HG03558 (cell line): ENCODE results near the gene FAM13B.
"Not testable (repeated sequence)": the region's sequence is repeated elsewhere in the genome, so short reads cannot be mapped to it uniquely, and the experiment has no call there.

ENCODE experiments used
- ATAC-seq: cut with Tn5 transposase; IDR thresholded peaks from one replicate; pipeline ENCODE4 v1.9.1; 2021; ENCODE audit warnings: moderate number of reproducible peaks; ENCODE audit not compliant: unreplicated experiment; ENCODE audit errors: extremely low read depth

Gene FAM13B

DNA sequence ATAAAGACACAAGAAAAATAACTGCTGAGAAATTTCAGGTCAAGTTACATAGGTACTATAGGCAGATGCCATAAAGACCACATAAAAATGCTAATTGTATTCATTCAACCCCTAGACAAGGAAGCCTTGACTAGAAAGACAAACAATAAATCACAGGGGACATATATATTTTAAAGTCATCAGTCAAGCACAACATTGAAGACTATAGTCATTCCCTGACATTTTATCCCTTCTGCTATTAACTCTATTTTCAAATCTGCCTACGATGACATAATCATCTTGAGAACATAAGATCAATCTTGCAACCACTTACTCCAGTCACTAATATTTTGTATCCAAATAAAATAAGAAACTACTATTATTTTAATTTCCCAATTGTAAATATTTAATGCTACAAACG is 38.3 kb downstream of the FAM13B start:
- ATAC-seq: no peak

DNA sequence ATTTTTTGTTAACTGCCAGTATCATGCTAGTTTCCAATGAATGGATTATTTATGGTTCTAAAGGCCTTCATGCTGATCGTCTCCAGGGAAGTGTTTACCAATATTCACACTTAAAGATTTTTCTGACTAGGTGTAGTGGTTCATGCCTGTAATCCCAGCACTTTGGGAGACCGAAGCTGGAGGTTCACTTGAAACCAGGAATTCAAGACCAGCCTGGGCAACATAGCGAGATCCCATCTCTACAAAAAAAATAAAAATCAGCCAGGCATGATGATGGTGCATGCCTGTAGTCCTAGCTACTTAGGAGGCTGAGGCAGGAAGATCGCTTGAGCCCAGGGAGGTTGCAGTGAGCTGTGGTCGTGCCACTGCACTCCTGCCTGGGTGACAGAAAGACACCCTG is 43.5 kb downstream of the FAM13B start:
- no peak for ATAC-seq

DNA sequence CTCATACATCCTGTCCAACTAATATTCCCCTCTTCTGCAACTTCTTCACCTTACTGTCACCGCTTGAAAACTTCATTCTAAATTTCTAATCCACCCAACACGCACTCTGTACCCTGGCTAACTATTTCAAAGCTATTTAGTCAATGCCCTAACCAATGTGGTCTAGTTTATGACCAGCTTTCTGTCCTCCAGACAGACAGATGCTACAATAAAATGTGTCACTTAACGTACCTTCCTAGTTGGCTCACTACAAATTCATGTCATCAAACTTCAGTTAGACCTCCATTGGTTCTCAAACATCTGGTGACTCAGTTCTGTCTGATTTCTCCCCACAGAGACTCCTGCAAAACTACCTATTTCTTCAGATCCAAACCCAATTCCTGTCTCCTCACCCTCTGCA is 57.7 kb downstream of the FAM13B start:
- no peak for ATAC-seq

DNA sequence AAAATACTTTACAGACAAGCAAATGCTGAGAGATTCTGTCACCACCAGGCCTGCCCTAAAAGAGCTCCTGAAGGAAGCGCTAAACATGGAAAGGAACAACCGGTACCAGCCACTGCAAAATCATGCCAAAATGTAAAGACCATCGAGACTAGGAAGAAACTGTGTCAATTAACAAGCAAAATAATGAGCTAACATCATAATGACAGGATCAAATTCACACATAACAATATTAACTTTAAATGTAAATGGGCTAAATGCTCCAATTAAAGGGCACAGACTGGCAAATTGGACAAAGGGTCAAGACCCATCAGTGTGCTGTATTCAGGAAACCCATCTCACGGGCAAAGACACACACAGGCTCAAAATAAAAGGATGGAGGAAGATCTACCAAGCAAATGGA is 62.5 kb downstream of the FAM13B start:
- not testable (repeated sequence) for ATAC-seq

DNA sequence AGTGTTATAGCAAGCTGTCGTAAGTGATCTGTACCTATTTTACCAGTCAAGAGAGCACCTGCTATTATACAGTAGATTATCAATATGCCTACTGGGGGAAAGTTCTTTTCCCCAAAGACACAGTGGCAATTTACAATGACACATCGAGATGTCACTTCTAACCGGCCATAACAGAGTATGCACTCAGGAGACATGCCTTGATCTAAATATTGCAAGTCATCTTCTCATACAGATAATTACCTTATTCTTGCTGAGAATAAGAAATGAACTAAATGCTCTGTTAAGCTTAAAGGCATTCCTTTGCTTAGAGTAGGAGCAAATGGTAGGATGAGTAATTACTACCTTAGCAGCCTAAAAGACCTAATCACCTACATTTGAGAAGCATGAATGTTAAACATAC is 72.1 kb downstream of the FAM13B start:
- ATAC-seq: no peak

DNA sequence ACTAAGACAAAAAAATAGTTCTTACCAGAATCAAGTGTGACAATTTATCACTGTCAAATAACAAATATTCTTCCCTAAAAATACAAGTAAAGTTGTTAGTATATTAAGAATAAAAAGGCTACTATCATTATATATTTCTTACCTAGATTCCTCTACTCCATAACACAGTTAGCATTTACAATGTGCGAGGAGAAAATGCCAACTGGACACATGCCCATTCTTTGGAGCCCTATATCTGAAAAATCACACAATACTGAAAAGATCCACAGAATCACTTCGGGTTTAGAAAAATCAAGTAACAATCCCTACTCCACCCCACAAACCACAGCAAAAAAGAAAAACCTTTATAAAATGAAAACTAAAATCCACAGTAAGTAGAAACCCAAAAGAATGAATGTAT is 72.7 kb downstream of the FAM13B start:
- ATAC-seq: no peak

DNA sequence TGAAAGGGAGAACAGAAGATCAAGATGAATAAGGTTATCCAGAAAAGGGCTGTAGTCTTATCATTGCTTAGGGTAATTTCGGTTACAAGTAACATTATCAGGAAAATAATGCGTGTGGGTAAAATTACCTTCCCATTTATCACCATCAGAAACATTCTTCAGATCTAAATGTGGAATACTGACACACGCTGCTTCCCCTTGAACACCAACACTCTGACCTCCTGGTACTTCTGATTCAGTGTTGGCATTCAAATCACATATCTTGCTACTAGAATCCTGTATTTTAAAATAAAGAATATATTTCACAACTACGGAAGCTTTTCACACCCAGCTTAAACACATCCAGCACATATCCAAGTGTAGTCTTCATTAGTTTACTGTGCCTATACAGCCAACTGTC is 73.4 kb downstream of the FAM13B start:
- ATAC-seq: no peak

DNA sequence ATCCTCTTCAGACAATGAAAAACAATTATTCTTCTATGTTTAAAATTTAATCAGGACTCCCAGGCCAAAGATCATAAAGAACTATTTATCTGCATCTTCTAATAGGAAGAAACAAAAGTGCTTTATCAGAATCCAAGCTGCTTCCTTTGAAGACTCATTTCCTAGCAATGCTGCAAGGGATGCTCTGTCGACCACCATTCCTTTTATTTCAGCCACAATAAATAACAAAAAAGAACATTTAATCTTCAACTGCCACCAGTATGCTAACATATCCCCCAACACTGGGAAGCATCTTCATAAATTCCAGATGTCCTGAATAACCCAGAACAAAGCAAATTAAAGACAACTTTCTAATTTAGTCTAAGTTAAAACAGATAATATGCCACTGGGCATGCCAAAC is 74.9 kb downstream of the FAM13B start:
- ATAC-seq: no peak

DNA sequence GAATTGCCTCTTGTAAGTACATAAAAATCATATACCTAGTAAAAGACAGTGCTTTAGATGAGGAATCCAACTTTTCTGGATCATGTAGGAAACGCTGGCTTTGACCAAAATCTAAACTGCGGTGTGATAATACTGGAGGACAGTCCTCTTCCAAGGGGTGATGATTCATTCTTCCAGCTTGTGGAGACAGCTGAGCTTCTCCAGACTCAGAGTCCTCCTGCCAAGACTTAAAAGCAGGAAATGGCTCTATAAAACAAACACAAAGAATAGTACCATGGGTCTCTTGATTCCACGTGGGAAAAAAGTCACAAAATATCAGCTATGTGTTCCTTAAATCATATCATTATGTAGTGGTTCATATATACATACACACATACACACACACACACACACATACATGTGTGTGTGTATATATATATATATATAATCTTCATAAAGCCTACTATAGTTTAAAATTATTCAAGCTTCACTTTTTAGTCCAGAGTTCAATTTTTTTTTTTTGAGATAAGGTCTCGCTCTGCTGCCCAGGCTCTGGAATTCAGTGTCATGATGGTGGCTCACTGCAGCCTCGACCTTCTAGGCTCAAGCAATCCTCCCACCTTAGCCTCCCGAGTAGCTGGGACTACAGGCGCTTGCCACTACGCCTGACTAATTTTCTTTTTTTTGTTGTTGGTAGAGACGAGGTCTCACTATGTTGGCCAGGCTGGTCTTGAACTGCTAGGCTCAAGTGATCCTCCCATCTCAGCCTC is 78.6 kb downstream of the FAM13B start:
- no peak for ATAC-seq

DNA sequence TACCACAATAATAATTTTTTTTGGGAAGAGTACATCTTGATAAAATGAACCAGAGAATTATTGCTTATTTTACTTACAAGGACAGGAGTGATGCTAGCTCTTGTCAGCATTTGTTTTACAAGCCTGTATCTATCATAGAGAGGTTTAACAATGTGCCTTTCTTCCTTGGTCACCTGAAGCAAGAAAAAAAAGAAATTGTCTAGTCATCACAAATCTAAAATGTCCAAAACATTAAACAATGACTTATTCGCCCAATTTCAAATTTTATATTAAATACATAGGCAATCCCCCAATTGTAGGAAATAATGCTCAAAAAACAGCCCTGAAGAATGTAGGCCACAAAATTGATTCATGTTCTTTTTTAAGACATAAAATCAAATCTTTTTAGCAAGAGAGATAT is 87.1 kb downstream of the FAM13B start:
- no peak for ATAC-seq

DNA sequence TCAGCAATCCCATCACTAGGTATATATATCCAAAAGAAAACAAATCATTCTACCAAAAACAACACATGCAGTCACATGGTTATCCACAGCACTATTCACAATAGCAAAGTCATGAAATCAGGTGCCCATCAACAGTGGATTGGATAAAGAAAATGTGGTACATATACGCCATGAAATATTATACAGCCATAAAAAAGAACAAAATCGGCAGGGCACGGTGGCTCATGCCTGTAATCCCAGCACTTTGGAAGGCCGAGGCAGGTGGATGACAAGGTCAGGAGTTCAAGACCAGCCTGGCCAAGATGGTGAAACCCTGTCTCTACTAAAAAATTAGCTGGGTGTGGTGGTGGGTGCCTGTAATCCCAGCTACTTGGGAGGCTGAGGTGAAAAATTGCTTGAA is 88.6 kb downstream of the FAM13B start:
- ATAC-seq: not testable (repeated sequence)

DNA sequence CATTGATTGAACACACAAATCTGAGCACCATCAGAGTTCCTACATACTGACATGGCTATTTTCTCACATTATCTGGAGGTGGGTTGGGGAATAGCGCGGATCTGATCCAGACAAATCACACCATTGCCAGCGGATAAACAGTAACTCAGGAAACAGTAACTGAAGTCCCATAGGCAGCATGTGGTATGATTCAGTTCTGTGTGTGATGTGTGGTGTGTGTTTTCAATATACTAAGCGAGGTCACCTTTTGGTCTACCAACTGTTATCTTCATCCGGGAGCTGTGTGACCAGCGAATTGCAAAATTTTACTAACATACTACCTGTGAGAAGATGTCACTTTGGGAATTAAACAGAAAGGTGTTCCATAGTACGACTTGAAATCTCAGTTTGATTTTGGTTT is 93.5 kb downstream of the FAM13B start:
- no peak for ATAC-seq

DNA sequence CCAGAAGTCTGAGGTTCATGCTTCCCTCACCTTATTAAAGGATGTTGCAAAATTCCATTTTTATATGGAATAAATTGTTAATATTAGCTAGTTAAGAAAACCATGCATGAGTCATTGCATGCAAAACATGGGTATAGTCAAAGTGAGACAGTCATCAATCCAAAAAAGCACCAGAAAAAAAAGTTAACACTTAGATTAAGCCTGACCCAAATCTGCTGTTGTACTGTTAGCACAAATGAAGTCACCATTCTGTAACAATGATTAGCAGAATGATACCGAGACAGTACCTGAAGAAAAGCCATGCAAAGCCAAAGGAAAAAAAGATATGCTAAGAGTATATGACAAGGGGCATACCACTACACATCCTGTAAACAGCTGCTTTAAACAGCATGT is 94.1 kb downstream of the FAM13B start:
- no peak for ATAC-seq

DNA sequence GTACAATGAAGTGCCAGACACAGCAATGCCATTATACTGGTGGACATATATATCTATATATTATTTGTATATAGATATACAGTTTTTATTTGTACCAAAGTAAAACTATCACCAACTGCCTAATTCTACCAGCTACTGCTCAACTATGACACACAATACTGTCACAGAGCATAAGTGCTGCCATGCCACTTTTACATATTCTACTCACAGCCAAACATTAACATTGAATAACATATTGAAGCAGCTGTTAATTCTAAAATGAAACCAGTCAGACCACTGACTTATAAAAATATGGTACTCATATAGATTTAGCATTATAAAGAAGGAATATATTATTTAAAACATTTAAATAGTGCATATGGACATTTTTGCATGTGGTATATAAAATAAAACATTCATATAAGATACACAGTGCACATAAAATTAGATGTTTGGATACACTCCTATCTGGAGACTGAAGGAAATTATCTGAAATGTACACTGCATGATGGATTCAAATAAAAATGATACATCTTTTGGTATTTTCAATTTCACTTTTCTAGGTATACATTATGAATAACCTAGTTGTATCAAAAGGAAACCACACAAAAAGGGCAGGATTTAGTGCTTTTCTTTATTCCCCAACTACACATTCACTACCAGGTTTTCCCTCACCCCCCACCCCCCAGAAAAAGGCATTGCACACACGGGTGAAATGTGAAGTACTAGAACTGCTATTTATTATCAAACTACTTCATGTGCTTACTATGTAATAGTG is 94.7 kb downstream of the FAM13B start:
- no peak for ATAC-seq

DNA sequence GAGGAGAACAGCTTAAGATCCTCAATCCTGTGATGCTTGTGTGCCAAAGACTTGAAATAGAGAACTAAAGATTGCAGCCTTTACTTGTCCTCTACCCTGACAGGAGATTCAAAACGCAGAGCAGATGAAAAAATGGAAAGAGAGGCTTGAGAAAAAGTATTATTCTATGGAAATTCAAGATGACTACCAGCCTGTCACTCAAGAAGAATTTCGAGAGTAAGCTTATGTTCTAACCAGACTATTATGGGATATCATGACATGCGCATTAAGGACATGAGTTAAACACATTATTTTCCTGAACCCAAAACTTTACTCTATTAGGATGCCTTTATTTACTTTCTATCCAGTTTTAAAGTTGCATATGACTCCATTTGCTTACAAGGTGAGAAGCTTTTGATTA is 97.2 kb downstream of the FAM13B start:
- no peak for ATAC-seq

DNA sequence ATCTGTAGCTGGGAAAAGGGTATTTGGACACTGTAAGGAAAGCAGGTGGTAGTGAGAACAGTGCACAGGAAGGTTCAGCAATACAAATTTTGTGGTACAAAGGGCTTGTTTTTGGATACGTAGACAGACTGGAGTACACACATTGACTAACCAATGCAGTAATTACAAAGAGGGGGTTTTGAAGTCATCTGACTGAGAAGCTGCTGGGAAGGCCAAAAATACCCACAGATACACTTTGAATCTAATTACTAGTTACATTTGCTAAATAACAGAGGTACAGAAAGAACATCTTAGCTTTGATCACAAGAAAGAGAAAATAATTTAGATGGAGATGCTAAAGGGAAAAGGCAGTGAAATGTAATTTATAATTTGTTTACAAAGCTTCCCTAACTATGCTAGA is 97.7 kb downstream of the FAM13B start:
- no peak for ATAC-seq

DNA sequence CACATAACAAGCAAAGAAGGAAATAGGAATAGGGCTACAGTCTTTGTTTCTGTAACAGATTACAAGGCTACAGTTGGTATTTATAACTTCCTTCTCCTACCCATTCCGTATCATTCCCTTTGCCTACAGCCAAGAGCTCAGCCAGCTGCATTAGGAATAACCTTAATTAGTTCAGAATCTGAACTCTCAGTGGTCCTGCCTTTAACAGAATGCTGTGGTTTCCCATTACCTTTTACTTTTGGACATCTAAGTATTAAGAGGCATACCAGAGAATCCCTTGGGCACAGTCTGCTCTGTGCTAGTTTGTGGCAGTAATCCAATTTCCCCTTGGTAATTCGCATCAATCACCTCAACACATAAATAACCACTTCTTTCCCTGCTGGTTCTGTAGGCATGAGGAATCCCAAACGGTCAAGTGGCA is 99.4 kb downstream of the FAM13B start:
- ATAC-seq: no peak

DNA sequence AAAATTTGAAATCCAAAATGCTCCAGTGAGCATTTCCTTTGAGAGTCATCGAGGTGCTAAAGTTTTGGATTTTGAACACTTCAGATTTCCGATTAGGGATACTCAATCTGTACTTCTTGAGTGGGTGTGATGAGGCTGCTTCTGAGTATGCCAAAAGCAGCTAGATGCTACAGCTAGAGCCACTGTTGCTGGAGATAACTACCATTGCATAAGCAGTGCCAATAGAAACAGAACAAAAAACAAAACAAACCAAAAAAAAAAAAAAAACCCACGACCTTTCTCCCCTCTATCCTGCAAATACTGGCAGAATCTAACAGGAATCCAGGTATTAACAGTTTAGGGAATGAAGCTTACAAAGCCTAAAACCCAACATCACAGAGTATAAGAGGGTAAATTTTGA is 100.1 kb downstream of the FAM13B start:
- ATAC-seq: no peak

DNA sequence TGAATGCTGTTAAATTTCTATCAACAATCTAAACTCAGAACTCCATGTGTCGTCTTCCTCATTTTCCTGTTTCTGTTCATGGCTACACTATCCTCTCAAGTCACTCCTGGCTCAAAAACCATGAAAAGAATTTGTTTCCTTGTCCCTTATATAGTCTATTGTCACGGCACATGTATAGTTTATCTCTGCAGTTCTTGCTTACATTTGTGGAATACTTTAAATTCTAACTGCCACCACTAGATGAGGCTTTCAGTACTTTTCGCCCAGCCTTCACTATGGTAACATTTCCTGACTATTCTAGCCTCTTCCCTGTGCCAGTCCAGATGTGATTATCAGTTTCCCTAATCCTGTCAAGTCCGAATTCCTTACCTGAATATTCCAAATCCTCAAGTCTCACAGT is 109.0 kb downstream of the FAM13B start:
- no peak for ATAC-seq

DNA sequence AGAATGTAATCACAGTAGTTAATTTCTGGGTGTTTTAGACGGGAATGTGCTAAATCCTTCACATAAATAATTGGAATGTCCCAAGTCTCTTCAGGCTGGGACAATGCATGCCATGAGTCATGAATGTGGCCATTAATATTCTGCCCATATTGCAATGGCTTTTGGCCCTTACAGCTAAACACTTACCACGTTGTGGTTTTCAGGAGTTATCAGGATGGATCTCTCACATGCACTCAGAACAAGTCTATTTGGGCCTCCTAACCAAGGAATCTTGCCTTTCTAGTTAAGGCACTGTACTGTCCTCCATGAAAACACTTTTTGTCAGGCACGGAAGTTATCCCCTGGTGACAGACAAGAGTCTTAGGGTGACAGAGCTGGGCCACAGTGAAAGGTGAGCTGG is 110.9 kb downstream of the FAM13B start:
- ATAC-seq: no peak

DNA sequence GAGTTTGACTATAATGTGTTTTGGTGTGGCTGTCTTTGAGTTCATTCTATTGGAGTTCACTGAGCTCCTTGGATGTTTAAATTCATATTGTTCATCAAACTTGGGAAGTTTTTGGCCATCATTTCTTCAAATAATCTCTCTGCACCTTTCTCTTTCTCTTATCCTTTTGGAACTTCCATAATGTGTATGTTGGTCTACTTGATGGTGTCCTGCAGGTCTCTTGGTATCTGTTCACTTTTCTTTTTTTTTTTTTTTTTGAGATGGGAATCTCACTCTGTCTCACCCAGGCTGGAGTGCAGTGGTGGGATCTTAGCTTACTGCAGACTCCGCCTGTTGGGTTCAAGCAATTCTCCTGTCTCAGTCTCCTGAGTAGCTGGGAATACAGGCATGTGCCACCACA is 116.0 kb downstream of the FAM13B start:
- no peak for ATAC-seq

DNA sequence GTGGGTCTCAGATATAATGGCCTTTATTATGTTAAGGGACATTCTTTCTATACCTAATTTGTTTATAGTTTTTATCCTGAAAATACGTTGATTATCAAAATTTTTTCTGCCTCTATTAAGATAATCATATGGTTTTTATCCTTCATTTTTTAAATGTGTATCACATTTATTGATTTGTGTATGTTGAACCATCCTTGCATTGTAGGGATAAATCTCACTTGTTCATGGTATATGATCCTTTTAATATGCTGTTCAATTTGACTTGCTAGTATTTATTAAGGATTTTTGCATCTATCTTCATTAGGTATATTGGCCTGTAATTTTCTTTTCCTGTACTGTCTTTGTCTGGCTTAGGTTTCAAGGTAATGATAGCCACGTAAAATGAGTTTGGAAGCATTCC is 118.1 kb downstream of the FAM13B start:
- ATAC-seq: no peak
